Esophagus muscularis mucosa (tissue), 3 donors: ENCODE results near the gene CELSR1.

Experiments
- EP300 ChIP-seq: sonication (generic); formaldehyde crosslinking; IDR thresholded peaks from one replicate; pipeline ENCODE4 v1.6.1; 2017; ENCODE audit warnings: antibody characterized with exemption
- POLR2AphosphoS5 ChIP-seq, 2 donors: sonication (generic); formaldehyde crosslinking; IDR thresholded peaks; one replicate each; pipeline ENCODE4 v1.6.1; 2017; ENCODE audit warnings: antibody characterized with exemption in 2 of 2

- TF ChIP-seq POLR2AphosphoS5 (IDR thresholded peaks at IDR 0.05), result no peak
- TF ChIP-seq EP300, result no peak
These were observed 72.1 kb downstream of the CELSR1 start for GRCh38 chr22:46465345-46465720.
